NCI-H524 treated with DMSO at 0.1 percent for 48 hours (cell line): ENCODE results near the gene RET.

Source experiments
- DNase-seq: peaks from one replicate; lab custom pipeline; 2025; lab: John Stamatoyannopoulos, UW

RET gene

GRCh38 chr10:43170491-43170890 lies 93.6 kb downstream of the RET start:
- DNase-seq, result no peak

- DNase-seq, result no peak
These were observed 95.8 kb downstream of the RET start for GRCh38 chr10:43172645-43173044.

- DNase-seq, result no peak
These were observed 96.3 kb downstream of the RET start for GRCh38 chr10:43173120-43173519.

- DNase-seq, result no peak
These were observed 98.1 kb downstream of the RET start for GRCh38 chr10:43174969-43175368.

- DNase-seq, result no peak
These were observed 99.4 kb downstream of the RET start for GRCh38 chr10:43176271-43176670.

- DNase-seq, result no peak
These were observed 100.7 kb downstream of the RET start for GRCh38 chr10:43177595-43177994.
